Panc1 (cell line): ENCODE results near the gene MS4A10.

ENCODE experiments used
- CTCF ChIP-seq: fragments of 450-650 bp; IDR thresholded peaks from 2 replicates; pipeline ENCODE4 v1.5.1; 2017; ENCODE audit warnings: mild to moderate bottlenecking
- POLR2AphosphoS5 ChIP-seq: IDR thresholded peaks from 2 replicates; pipeline ENCODE4 v1.6.1; 2012; ENCODE audit warnings: mild to moderate bottlenecking, low read depth, low read length, moderate library complexity
- REST ChIP-seq, 2 experiments: IDR thresholded peaks; 2 replicates each; pipeline ENCODE4 v1.6.1; 2011 to 2012; ENCODE audit warnings: low read depth in 2 of 2, control low read depth in 1 of 2, low read length in 1 of 2, mild to moderate bottlenecking in 1 of 2, moderate library complexity in 1 of 2; ENCODE audit not compliant: insufficient read depth in 1 of 2
- SIN3A ChIP-seq: IDR thresholded peaks from 2 replicates; pipeline ENCODE4 v1.6.1; 2012; ENCODE audit warnings: low read depth, mild to moderate bottlenecking, low read length, moderate library complexity, borderline replicate concordance; ENCODE audit not compliant: insufficient read depth

DNA sequence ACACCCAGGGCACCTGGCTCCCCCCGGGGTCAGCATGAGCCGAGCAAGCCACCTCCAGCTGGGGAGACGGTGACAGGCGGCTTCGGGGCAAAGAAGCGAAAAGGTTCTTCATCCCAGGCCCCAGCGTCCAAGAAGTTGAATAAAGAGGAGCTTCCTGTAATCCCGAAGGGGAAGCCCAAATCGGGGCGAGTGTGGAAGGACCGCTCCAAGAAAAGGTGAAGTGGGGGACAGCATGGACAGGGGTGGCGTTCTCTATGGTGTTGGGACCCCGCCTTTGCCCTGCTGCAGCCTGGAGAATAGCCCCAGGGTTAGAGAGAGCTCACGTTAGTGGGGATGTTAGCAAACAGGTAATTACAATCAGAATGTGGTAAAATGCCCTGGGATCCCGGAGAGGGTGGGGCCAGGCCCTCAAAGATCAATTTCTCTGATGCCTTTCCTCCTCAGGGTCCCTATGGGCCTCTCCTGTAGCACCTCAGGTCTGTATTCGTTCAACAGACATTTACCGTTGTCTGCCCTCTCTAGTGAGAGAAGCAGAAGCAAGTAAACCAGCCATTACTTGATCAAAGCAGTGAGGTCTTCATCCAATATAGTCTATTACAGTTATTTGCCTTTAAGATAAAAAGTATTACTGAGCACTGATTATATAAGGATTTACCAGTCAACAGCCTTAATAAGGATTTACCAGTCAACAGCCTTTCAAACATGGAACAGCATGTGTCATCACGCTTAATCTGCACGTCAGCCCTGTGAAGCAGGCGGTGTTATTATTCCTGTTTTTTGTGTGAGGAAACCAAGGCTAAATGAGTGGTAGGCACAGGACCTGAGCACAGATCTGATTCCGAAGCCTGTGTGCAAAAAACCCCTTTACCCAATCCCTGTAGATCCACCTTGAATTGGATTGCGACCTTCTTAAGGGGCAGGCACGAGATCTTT, 57.8 kb downstream of the MS4A10 start:
- TF ChIP-seq CTCF (no peak), POLR2AphosphoS5 (no peak), SIN3A (0 out of 2 replicates have a peak, but pooled peaks have one; percentile 21), REST (IDR thresholded peaks at IDR 0.05; ENCODE audit: insufficient read depth in 1 of 2, low read depth in 2 of 2, low read length in 1 of 2) (no peak)
